Measurements from ENCODE around the gene KRT15.

GRCh38 chr17:41518789-41519449, at the start of gene KRT15:
- TF ChIP-seq, protein P1, sequence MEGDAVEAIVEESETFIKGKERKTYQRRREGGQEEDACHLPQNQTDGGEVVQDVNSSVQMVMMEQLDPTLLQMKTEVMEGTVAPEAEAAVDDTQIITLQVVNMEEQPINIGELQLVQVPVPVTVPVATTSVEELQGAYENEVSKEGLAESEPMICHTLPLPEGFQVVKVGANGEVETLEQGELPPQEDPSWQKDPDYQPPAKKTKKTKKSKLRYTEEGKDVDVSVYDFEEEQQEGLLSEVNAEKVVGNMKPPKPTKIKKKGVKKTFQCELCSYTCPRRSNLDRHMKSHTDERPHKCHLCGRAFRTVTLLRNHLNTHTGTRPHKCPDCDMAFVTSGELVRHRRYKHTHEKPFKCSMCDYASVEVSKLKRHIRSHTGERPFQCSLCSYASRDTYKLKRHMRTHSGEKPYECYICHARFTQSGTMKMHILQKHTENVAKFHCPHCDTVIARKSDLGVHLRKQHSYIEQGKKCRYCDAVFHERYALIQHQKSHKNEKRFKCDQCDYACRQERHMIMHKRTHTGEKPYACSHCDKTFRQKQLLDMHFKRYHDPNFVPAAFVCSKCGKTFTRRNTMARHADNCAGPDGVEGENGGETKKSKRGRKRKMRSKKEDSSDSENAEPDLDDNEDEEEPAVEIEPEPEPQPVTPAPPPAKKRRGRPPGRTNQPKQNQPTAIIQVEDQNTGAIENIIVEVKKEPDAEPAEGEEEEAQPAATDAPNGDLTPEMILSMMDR (conservative IDR thresholded peaks at IDR 0.05; ENCODE audit: low read depth, low read length), result no peak
- TF ChIP-seq POLR2A (IDR thresholded peaks at IDR 0.05; ENCODE audit: low read depth, low read length) (no peak), ELK1 (IDR thresholded peaks at IDR 0.05; ENCODE audit: borderline replicate concordance, low read depth, low read length) (no peak), RCOR1 (IDR thresholded peaks at IDR 0.05; ENCODE audit: insufficient replicate concordance, low read length) (no peak), RAD21 (IDR thresholded peaks at IDR 0.05; ENCODE audit: low read length) (no peak), CEBPB (IDR thresholded peaks at IDR 0.05; ENCODE audit: low read depth, low read length) (no peak), BHLHE40 (IDR thresholded peaks at IDR 0.05; ENCODE audit: low read depth, low read length) (no peak)
